Thoracic aorta (tissue), 2 donors: ENCODE data around the gene MAN2A1. TPM values are rescaled to one million over a fixed set of nuclear protein-coding genes. Genes with fewer than 3 reads are reported as not detected.

ENCODE experiments used
- ATAC-seq: fragments of 150-250 bp; one replicate; pipeline ENCODE4 v1.8.0; 2017; ENCODE audit warnings: low read depth; ENCODE audit not compliant: insufficient number of reproducible peaks, low FRiP score
- DNase-seq: peaks from one replicate; pipeline ENCODE4 v3.0.0-alpha.2; 2020; ENCODE audit warnings: low spot score
- H3K27ac ChIP-seq, 2 donors: fragments of 200-600 bp; sonication (generic); 1 replicate in 1 of 2; 2 replicates in 1 of 2; pipeline ENCODE4 v1.5.1; 2016; ENCODE audit warnings: mild to moderate bottlenecking in 2 of 2, moderate library complexity in 2 of 2
- H3K27me3 ChIP-seq: fragments of 200-600 bp; sonication (generic); replicated peaks from 2 replicates; pipeline ENCODE4 v1.6.0; 2016; ENCODE audit warnings: mild to moderate bottlenecking; ENCODE audit not compliant: insufficient read depth
- H3K36me3 ChIP-seq: fragments of 200-600 bp; sonication (generic); one replicate; pipeline ENCODE4 v1.5.1; 2016
- H3K4me1 ChIP-seq, 2 donors: fragments of 200-600 bp; sonication (generic); 1 replicate in 1 of 2; 2 replicates in 1 of 2; pipeline versions ENCODE4 v1.5.1 to v1.6.0; 2016; ENCODE audit warnings: low read depth in 2 of 2, mild to moderate bottlenecking in 1 of 2; ENCODE audit not compliant: control insufficient read depth in 1 of 2
- H3K4me3 ChIP-seq: fragments of 200-600 bp; sonication (generic); 2 replicates; pipeline ENCODE4 v1.5.1; 2016; ENCODE audit warnings: mild to moderate bottlenecking
- H3K9me3 ChIP-seq: fragments of 200-600 bp; sonication (generic); 2 replicates; pipeline ENCODE4 v1.5.1; 2016
- total RNA-seq, 2 donors: library from RNA; depleted of rRNA; stranded (reverse); fragments of >200 nt; gene quantifications; one replicate each; pipeline versions ENCODE4 v1.1.0 to v1.2.3, GENCODE V29; 2016
- TF ChIP-seq, protein P1 (sequence below): fragments of 200-600 bp; sonication (generic); IDR thresholded peaks from one replicate; pipeline ENCODE4 v1.5.1; 2019; ENCODE audit warnings: antibody characterized with exemption

The MAN2A1 gene
- total RNA-seq, 2 donors from 2014 or later = 64.8 to 82.8 TPM

DNA sequence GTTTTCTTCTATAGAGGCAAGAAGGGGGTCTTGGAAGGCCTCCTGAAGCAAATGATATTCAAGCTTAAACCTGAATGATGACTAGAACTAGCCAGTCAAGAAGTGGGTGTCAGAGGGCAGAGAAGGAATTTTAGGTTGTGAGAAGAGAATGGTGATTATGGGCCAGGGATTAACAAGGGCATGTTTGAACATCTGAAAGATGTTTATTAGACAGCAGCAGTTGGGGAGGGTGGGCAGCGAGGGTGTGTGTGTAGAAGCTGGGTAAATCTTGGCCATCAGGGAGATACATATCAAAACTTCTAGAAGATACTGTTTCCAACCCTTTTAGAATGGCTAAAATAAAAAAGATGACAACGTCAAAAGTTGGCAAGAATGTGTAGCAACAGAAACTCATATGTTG lies 54.5 kb downstream of the MAN2A1 start:
- H3K27ac ChIP-seq = peak overlapping the region; percentile 7 to 62
- TF ChIP-seq, protein P1, sequence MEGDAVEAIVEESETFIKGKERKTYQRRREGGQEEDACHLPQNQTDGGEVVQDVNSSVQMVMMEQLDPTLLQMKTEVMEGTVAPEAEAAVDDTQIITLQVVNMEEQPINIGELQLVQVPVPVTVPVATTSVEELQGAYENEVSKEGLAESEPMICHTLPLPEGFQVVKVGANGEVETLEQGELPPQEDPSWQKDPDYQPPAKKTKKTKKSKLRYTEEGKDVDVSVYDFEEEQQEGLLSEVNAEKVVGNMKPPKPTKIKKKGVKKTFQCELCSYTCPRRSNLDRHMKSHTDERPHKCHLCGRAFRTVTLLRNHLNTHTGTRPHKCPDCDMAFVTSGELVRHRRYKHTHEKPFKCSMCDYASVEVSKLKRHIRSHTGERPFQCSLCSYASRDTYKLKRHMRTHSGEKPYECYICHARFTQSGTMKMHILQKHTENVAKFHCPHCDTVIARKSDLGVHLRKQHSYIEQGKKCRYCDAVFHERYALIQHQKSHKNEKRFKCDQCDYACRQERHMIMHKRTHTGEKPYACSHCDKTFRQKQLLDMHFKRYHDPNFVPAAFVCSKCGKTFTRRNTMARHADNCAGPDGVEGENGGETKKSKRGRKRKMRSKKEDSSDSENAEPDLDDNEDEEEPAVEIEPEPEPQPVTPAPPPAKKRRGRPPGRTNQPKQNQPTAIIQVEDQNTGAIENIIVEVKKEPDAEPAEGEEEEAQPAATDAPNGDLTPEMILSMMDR = no peak
- no peak overlapping the region for H3K4me3 ChIP-seq
- no peaks in the 10 kb centered on the region for H3K9me3 ChIP-seq
- no peaks in the 10 kb centered on the region for H3K27me3 ChIP-seq
- DNase-seq (no peak), ATAC-seq (no peak)
- H3K36me3 ChIP-seq = no peaks in the 10 kb centered on the region
- peaks cover 43 to 50% of the 10 kb centered on the region in 2 donors for H3K4me1 ChIP-seq

DNA sequence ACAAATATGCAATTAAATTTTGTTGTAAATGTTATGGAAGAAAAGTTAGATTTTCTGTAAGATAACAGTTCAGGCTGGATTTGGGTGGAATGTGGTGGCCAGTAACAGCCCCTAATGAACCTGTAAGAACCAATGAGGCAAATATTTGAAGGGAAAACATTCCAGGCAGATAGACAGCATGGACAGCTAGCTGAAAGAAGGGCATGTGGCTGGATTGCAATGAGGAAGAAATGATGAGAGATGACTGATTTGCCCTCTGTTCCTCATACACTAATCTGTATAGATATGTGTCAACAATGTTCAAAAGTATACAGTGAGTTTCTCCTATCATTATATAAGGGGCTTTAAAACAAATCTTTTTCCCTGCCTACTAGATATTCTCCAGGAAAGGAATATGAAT lies 58.8 kb downstream of the MAN2A1 start:
- H3K4me1 ChIP-seq = peaks cover 16 to 29% of the 10 kb centered on the region in 2 donors
- DNase-seq = no peak
- TF ChIP-seq, protein P1 = no peak
- ATAC-seq = no peak
- no peaks in the 10 kb centered on the region for H3K27me3 ChIP-seq
- no peak overlapping the region for H3K27ac ChIP-seq
- H3K36me3 ChIP-seq = no peaks in the 10 kb centered on the region
- no peak overlapping the region for H3K4me3 ChIP-seq
- H3K9me3 ChIP-seq = no peaks in the 10 kb centered on the region

GRCh38 chr5:109750463-109750862 lies 60.7 kb downstream of the MAN2A1 start:
- H3K4me1 ChIP-seq = peaks cover 19% of the 10 kb centered on the region in 2 donors
- no peaks in the 10 kb centered on the region for H3K27me3 ChIP-seq
- no peak overlapping the region for H3K4me3 ChIP-seq
- H3K36me3 ChIP-seq = no peaks in the 10 kb centered on the region
- H3K9me3 ChIP-seq = no peaks in the 10 kb centered on the region
- H3K27ac ChIP-seq = no peak overlapping the region
- ATAC-seq = no peak
- TF ChIP-seq, protein P1 = no peak
- no peak for DNase-seq

GRCh38 chr5:109753279-109753678 lies 63.6 kb downstream of the MAN2A1 start:
- Histone ChIP-seq H3K27ac (no peak overlapping the region), H3K4me3 (no peak overlapping the region), H3K36me3 (no peaks in the 10 kb centered on the region), H3K9me3 (no peaks in the 10 kb centered on the region), H3K4me1 (peaks cover 16% of the 10 kb centered on the region in 2 donors), H3K27me3 (no peaks in the 10 kb centered on the region)
- TF ChIP-seq, protein P1 = no peak
- ATAC-seq (no peak), DNase-seq (no peak)

GRCh38 chr5:109754319-109754718 lies 64.6 kb downstream of the MAN2A1 start:
- ATAC-seq (no peak), DNase-seq (no peak)
- Histone ChIP-seq H3K27ac (no peak overlapping the region), H3K27me3 (no peaks in the 10 kb centered on the region), H3K9me3 (no peaks in the 10 kb centered on the region), H3K36me3 (no peaks in the 10 kb centered on the region), H3K4me1 (peaks cover 16 to 20% of the 10 kb centered on the region in 2 donors), H3K4me3 (no peak overlapping the region)
- TF ChIP-seq, protein P1 = no peak
